IPS DF 19.7 (cell line): Measurements from ENCODE around the gene CYP2J2.
"Not testable (repeated sequence)": the region's sequence is repeated elsewhere in the genome, so short reads cannot be mapped to it uniquely, and the experiment has no call there.

Experiments used
- DNase-seq: peaks from one replicate; pipeline ENCODE4 v3.0.0-alpha.2; 2013; ENCODE audit warnings: low read depth, low spot score

Gene CYP2J2

GRCh38 chr1:59919746-59920145 is 6.8 kb downstream of the CYP2J2 start:
- no peak for DNase-seq

DNA sequence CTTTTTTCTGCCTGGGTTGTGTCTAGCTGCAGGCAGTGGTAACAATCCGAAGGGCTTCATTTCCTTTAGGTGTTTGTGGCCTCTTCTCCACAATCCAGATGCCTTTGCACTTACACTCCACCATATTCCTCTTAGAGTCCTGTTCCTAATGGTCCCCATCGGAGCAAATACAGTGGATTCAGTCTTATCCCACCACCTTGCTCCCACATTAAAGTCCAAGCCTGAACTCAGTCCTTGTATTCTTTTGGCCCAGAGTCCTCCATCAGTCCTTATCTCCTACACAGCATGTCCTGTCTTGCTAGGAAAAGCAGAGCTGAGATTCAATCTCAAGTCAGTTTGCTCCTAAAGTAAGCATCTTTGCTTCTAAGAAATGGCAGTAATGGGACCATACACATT is 8.8 kb downstream of the CYP2J2 start:
- no peak for DNase-seq

- no peak for DNase-seq
Observed at GRCh38 chr1:59917026-59917784, 9.4 kb downstream of the CYP2J2 start.

DNA sequence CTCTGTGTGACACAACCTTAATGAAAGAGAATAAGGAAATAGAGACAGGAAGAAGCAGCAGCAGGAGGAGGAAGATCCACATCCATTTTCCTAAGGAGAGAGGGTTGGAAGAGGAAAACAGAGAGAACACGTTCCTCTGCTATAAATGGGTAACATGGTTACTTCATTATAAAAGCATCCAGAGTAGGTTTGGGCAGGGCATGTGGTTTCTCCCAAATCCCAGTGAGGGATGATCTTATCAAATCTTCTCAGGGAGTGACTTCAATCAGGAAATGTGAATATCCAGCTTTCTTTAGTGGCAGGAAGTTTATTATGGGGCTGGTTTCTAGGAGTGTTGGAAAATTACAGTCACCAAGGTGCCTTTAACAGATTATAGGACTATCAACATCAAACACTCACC is 11.1 kb downstream of the CYP2J2 start:
- no peak for DNase-seq

DNA sequence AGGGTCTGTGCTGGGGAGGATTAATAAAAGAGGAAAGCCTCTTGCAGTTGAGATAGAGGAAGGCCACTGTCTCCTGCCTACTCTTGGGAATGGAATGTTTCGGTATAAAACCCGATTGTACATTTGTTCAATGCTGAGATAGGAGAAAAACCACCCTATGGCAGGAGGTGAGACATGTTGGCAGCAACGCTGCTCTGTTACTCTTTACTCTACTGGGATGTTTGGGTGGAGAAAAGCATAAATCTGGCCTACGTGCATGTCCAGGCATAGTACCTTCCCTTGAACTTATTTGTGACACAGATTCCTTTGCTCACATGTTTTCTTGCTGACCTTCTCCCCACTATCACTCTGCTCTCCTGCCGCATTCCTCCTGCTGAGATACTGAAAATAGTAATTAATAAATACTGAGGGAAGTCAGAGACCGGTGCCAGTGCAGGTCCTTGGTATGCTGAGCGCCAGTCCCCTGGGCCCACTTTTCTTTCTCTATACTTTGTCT is 11.7 kb downstream of the CYP2J2 start:
- DNase-seq = not testable (repeated sequence)

DNA sequence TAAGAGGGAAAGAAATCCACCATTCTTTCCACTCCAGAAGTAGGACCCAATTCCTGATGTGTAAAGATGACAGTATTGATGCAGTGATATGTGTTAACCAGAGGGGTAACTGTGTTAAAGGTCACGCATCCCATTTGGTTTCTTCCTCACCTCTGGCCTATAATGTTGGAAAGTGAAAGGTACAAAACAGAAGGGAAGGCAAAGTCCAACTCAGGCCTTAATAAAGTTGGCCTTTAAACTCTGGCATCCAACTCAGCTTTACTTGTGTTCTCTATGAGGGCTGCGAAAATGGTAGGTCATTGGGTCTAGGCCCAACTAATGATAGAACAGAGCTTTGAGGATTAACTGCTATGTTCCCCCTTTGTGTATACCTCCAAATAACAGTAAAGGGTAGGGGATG is 17.9 kb downstream of the CYP2J2 start:
- no peak for DNase-seq

GRCh38 chr1:59908084-59908483 is 18.5 kb downstream of the CYP2J2 start:
- no peak for DNase-seq

DNA sequence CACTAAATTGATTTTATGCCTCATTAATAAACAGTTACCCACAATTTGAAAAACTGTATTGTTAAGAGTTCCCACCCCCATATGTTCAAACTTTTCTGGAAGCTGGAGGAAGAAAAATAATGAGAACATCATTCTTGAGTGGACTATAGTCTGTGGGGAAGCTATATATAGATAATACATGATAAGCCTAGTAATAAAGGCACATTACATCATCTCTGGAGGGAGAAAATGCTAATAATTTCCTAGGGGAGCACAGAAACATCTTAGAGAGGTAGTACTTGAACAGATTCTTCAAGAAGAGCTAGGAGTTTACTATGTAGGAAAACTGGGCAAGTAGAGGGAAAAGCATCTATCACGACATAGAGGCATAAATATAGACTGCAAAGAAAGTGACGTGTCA is 19.6 kb downstream of the CYP2J2 start:
- DNase-seq = no peak

GRCh38 chr1:59903141-59903754 is 23.3 kb downstream of the CYP2J2 start:
- no peak for DNase-seq

GRCh38 chr1:59901770-59902388 is 24.7 kb downstream of the CYP2J2 start:
- no peak for DNase-seq

DNA sequence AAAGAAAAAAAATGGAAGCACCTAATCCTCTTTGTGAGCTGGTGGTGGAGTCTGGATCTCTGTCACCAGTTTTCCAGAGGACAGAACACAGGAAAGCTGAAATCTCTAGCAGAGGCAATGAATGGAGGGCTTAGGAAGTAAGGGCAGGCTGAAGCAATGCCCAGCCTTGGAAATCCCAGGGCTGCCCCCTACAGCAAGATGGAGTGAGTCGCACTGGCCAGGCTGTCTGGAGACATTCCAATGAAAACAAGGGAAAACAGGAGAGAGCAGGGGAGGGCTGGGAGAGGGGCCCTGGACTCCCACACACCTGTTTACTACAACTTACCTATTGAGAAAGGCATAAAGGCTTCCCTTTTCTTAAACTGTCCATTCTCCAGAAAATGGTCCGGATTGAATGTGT is 25.9 kb downstream of the CYP2J2 start:
- no peak for DNase-seq

- no peak for DNase-seq
Observed at GRCh38 chr1:59898927-59899326, 27.6 kb downstream of the CYP2J2 start.

- DNase-seq = no peak
Observed at GRCh38 chr1:59897165-59897564, 29.4 kb downstream of the CYP2J2 start.

GRCh38 chr1:59892841-59893811 is 33.4 kb downstream of the CYP2J2 start:
- DNase-seq = no peak

DNA sequence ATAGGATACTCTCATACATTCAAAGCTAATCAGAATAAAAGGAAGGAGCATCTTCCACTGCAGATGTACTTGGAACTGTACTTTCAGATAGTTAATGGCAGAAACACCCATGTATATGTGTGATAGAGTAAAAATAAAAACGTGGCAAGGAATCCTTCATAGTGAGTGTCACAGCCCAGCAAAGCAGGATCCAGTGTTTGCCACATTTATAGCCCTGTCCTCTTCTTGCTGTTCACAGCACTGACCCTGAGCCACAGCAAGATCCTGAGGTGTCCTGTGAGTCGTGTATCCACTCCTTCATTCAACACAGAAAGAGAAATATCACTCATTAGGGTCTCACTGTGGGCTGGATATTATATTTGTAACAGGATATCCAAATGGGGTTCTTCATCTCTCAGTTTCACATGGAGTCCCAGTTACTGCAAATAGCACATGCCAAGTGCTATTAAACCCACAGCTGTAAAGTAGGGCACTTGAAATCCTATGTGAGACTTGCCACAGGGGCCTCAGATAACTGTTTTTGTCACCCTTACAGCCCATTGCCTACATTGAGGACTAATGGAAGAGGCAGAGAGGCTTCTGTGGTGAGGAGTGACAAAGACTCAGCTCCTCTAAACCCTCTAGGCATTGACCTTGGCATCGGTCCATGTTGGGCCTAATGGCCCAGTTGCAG is 41.3 kb downstream of the CYP2J2 start:
- DNase-seq = no peak

GRCh38 chr1:59880735-59881134 is 45.8 kb downstream of the CYP2J2 start:
- DNase-seq = no peak

GRCh38 chr1:59879996-59880505 is 46.5 kb downstream of the CYP2J2 start:
- DNase-seq = no peak

DNA sequence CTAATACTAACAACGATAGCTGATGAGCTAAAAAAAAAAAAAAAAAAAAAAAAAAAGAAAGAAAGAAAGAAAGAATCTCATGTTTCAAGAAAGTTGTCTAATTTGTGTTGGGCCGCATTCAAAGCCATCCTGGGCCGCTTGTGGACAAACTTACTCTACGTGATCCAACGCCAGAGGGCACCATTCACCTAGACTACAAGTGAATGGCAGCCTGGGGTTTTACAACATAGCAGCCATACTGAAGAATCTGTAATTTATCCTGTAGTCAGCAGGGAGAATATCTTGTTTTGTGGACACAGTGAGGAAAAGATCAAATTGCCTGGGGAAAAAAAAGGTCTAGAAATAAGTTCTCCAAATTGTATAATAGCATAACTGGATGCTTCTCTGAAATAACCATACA is 47.0 kb downstream of the CYP2J2 start:
- DNase-seq = no peak

- DNase-seq = no peak
Observed at GRCh38 chr1:59878370-59878769, 48.2 kb downstream of the CYP2J2 start.

- DNase-seq = no peak
Observed at GRCh38 chr1:59877108-59877682, 49.4 kb downstream of the CYP2J2 start.

DNA sequence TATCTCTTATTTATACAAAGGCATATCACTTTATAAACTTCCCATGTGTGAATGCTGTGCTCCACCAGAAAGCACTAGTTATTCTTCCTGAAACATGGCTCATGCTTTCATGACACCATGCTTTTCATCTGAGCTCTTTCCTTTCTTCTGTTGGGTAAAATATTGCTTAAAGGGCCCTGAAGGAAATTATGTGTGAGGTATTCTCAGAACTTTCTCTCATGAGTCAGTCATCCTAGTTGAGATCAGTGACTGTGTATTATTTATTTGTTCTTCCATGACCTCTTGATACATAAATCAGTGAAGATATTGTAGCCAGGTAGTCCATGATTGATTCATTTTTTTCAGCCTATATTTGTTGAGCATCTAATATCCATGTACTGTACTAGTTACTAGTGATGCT is 54.8 kb downstream of the CYP2J2 start:
- no peak for DNase-seq
